HG02870 (cell line): ENCODE data around the gene GLYAT.

Experiments used
- ATAC-seq: cut with Tn5 transposase; IDR thresholded peaks from one replicate; pipeline ENCODE4 v1.9.1; 2021; ENCODE audit warnings: mild to moderate bottlenecking, moderate library complexity; ENCODE audit not compliant: unreplicated experiment

GLYAT gene

DNA sequence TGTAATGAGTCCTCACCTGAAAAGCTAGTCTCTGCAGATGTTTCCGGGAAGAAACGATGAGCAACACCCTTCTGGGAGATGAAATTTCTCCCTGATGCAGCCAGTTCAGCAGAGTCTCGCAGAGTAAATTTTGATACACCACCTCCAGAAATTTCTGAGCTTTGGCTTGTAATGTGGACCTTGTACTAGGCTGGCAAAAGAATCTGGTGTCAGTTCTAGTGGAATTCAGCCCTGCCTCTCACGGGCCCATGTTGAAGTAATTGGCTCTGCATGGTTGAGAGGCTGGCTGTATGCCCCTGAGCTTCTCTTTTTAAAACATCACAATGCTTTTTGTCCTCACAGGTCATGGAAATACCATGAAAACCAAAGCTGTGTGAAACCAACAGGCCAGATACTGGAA lies at the start of gene GLYAT:
TSS of gene GLYAT (minus strand) at position 125 of the 400 bp plus-strand sequence. CDS start 7,447 bp downstream, outside the sequence.
- ATAC-seq, result no peak

DNA sequence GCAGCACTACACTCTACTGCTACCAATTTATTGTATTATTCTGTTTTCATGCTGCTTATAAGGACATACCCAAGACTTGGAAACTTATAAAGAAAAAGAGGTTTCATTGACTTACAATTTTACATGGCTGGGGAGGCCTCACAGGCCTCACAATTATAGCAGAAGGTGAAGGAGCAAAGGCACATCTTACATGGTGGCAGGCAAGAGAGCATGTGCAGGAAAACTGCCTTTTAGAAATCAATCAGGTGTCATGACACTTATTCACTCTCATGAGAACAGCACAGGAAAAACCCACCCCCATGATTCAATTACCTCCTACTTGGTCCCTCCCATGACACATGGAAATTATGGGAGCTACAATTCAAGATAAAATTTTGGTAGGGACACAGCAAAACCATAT lies 49.6 kb upstream of the GLYAT start:
- no peak for ATAC-seq

GRCh38 chr11:58780578-58780977 lies 48.8 kb upstream of the GLYAT start:
- ATAC-seq, result no peak

DNA sequence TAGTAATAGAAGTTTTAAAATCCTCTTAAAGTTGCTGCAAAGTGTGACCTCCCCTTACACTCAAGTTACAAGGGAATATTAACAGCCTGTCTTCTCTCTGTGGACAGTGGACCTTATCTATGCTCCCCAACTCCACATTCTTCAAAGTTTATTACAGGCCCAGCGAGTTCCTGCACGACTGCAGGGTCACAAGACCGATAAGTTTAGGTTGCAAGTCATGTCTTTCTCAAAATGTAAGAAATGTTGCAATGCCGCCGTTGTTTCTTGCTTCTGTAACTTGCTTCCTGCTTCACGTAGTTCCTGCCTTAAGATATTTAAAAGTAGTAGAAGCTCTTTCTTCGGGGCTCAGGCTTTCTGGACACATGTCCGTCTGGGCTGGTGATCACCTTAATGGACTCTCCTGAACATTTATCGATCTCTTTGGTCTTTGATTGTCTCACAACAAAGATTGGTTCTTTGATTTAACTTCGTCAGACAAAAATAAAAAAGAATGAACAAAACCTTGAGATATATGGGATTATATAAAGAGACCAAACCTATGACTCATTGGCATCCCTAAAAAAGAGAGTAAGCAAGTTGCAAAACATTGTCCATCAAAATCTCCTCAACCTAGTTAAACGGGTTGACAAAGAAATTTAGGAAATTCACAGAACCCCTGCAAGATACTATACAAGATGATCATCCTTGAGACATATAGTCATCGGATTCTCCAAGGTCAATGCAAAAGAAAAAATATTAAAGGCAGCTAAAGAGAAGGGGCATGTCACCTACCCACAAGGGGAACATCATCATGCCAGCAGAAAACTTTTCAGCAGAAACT lies 45.4 kb upstream of the GLYAT start:
- ATAC-seq, result no peak

DNA sequence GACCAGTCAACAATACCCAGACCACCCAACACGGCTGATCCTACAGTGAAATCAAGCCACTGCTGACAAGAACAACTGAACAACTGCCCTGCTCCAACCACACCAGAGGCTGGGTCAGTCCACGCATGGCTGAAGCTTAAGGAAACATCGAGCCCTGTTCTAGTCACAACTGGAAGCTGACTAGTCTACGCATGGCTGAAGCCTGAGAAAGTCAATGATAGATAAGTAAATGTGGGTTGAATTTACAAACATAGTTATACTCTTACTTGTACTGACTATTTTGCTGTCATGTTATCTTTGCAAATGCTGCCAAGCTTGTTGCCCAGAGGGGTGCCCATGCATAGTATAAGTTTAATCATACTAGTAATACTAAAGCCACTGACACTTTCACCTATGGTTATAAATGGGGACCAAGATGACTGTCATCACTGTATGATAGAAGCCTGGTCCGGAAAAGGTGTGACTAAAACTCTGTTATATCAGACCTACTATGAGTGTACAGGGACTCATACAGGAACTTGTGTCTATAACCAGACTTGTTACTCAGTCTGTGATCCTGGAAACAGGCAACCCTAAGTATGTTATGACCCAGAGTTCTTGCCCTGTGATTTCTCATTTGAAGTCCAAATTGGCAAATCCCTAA lies 43.4 kb upstream of the GLYAT start:
- no peak for ATAC-seq

- no peak for ATAC-seq
Observed at GRCh38 chr11:58774164-58774593, 42.4 kb upstream of the GLYAT start.

DNA sequence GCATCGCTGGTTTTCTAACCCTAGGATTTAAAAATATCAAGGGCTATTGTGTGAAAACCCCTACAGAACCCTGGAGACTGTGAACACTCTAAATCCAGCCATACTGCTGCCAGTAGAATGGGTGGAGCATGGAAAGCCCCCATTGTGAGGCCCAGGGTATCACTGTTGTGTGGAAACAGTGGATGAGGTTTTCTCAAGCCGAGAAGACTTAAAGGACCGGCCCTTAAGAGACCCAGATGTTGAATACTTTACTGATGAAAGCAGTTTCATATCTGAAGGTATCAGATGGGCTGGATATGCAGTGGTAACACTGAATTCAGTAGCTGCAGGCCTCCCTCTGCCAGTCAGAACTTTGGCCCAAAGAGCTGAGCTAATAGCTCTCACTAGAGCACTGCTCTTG lies 41.6 kb upstream of the GLYAT start:
- no peak for ATAC-seq

DNA sequence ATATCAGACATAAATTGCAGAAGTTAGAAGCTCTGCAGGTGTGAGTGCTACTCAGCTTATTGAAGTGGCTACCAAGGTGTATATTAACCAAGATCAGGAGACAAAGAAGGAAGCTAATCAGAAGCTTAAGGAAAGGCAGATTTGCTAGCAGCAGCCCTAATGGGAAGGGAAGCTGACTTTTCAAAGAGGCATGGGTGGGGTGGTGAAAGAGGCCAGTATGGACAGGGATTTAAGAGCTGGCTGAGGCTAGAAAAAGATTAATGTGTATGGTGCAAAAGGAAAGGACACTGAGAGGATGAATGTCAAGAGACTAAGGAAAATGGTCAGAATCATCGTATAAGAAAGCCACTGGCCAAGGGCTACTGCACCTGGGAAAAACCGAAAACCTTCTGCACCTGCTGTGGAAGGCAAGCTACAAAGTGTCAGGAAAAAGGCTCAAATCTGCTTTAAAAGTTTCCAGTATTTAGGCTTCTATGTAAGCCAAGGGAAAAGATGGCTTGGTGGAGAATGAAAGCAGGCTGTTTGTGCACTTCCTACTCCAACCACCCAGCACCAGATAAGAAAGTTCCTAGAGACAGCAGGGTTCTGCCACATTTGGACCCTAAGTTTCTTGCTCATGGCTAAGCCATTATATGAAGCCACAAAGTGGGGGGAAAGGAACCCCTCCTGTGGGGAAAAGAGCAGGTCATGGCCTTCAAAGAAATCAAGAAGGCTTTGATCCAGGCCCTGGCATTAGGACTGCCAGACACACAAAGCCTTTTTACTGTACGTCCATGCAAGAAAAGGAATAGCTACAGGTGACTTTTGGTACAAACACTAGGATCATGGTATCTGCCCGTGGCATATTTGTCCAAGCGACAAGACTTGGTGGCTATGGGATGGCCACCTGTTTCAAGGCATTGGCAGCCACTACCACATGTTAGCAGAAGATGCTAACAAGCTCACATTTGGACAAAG lies 40.9 kb upstream of the GLYAT start:
- ATAC-seq, result no peak

DNA sequence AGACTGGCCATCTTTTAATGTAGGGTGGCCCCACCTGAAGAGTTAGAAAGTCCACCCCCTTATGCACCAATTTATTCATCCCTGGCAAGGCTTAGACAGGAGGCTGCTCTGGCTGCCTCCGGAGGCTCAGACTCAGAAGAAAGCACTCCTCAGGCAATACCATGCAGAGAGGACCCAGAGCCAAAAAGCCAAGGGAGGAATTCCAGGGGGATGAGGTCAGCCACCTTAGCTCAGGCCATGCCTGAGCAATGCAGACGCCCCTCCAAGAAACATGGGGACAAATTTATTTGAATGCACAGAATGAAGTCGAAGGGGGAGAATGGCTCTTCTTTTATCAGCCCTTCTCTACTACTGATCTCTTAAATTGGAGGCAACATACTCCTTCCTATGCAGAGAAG lies 39.7 kb upstream of the GLYAT start:
- ATAC-seq, result no peak

DNA sequence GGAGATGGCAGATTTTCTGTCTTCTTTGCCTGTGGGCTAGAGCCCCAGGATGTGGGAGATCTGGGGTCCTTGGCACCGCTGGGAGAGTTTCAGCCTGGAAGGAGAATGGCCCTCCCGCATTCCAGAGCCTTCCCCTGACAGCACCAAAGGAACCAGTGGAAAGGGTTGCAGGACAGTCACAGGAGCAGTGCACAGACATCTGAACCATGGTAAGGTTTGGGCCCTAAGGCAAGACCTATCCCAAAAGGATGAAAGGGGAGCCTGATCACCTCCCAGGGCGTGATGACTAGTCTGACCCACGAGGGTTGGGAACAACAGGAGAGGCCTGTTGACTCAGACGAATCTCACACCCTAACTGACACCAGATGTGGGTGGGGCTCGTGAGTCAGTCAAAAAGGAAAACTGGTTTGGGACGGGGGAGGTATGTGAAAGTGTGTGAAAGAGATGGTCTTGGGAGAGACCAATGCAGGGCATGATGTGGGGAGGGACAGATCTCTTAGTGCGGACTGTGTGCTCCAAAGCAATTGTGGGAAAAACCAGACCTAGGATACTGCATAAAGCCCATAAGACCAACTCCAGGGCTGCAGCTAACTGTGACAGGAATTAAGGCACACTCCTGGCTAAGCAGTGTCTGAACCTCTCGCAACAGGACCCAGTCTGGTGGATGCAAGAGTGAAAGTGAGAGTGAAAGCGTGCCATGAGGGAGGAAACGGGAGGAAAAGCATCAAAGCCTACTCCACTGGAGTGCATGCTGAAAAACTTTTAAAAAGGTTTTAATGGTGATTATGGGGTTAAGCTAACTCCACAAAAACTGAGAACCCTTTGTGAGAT lies 39.1 kb upstream of the GLYAT start:
- ATAC-seq, result no peak

GRCh38 chr11:58770166-58770565 lies 38.4 kb upstream of the GLYAT start:
- no peak for ATAC-seq

GRCh38 chr11:58769308-58769707 lies 37.6 kb upstream of the GLYAT start:
- no peak for ATAC-seq

GRCh38 chr11:58768137-58768536 lies 36.4 kb upstream of the GLYAT start:
- ATAC-seq, result no peak

DNA sequence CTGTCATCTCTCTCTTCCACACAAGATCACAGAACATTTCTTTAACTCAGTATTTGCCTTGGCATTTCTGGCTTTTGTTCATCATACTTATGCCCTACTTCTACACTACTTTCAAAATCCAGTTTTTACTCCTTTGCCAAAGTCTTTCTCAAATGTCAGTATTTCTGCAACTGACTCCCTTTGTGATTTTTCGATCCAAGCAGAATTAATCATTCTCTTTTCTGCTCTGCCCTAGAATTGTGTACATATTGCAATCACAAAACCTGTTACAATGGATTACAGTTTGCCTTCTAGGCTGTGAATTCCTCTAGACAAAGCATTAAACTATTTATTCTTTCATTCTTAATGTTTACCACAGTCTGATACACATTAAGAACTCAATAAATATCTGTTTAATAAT lies 33.3 kb upstream of the GLYAT start:
- ATAC-seq, result no peak

GRCh38 chr11:58763120-58763490 lies 31.4 kb upstream of the GLYAT start:
- no peak for ATAC-seq

DNA sequence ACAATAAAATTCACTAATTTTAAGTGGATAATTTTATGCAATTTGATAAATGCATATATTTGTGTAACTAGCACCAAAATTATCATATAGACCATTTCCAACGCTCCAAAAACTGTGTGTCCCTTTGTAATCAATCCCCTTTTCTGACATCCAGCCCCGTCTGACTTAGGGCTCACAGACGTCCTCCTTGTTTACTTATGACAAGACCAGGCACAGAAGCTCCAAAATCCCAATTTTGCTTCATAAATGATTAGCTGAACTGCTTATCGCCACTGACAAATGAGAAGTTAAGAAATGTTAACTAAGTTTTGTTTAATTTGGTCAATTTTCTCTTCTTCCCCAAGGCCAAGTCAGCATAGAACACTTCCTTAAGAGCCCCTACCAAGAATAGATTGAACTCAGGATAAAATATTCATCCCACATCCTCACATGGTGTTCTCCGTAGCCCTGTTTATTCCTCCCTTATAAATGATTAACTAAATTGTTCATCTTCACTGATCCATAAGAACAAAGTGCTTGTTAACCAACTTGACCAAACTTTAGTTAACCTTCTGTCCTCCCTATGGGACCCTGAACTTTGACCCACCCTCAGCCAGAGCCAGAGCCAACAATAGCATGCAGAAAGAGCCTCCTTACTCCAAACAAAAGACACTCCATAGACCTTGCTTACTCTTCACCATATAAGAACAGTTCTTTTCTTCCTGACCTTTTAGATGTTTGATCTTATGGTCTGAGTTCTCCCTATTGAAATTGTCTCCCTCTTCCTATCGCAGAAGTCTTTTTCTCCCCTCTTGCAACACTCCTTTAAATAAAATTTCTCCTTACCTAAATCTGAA lies 30.8 kb upstream of the GLYAT start:
- no peak for ATAC-seq

- no peak for ATAC-seq
Observed at GRCh38 chr11:58757439-58757838, 25.7 kb upstream of the GLYAT start.

DNA sequence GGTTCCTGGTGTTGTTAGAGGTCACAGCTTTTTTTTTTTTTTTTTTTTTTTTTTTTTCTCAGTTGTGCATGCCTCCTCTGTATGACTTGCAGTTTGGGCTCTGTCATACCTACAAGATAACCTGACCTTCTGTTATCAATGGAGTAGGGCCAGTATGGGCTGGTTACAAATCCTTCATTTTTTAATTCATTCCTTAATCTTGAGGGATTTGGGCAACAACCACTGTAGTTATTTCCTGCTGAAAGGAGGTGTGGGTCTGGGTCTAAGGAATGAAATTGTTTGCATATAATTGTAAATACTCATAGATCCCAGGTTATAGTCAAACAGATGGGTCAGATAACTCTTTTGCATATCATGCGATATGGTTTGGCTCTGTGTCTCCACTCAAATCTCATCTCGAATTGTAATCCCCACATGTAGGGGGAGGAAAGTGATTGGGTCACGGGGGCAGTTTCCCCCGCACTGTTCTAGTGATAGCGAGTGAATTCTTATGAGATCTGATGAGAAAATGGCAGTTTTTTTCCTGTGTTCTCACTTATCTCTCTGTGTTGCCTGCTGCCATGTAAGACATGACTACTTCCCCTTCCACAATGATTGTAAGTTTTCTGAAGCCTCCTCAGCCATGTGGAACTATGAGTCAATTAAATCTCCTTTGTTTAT lies 14.1 kb upstream of the GLYAT start:
- ATAC-seq, result no peak
